Measurements from ENCODE around the gene KDM1A. TPM values are rescaled to one million over a fixed set of nuclear protein-coding genes. Genes with fewer than 3 reads are reported as not detected.
A peak's percentile ranks its signal among the peaks of the same experiment; 100 is the strongest.
"Not testable (repeated sequence)": the region's sequence is repeated elsewhere in the genome, so short reads cannot be mapped to it uniquely, and the experiment has no call there.

KDM1A gene
- total RNA-seq, 1 experiment from 2014 or later: 162 TPM

DNA sequence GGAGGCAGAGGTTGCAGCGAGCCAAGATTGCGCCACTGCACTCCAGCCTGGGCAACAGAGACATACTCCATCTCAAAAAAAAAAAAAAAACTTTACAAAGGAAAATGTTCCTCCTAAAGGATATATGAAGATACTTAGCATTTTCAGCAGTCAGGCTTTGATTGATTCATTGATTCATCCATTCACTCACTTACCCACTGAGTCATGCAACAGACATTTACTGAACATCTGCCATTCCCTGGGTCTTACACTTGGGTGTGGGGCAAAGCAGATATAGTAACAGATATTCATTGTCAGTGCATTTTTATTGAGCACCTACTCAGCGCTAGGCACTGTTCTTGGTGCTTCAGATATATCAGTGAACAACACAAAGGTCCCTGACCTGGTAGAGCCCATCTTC lies 41.0 kb upstream of the KDM1A start:
- Histone ChIP-seq H3K4me1 (ENCODE audit: control insufficient read depth in 1 of 2, insufficient read depth in 2 of 2, low read length in 2 of 2) (peaks cover 4 to 22% of the 10 kb centered on the region in 2 experiments; a peak in 2 of 4 replicates), H3K79me2 (ENCODE audit: insufficient read depth, low read length) (no peaks in the 10 kb centered on the region), H3K27me3 (ENCODE audit: insufficient read depth, low read length) (no peaks in the 10 kb centered on the region), H2AFZ (ENCODE audit: low read depth, low read length, poor library complexity, severe bottlenecking) (no peak overlapping the region), H3K27ac (ENCODE audit: low read depth, low read length) (no peak overlapping the region), H3K9me3 (ENCODE audit: control insufficient read depth in 1 of 2, insufficient read depth in 1 of 2, low read depth in 1 of 2, low read length in 2 of 2) (no peaks in the 10 kb centered on the region), H3K9me2 (ENCODE audit: insufficient read depth) (no peaks in the 10 kb centered on the region), H3K36me3 (ENCODE audit: control insufficient read depth in 1 of 2, insufficient read depth in 2 of 2, low read length in 2 of 2) (no peaks in the 10 kb centered on the region), H3K4me3 (replicated peaks in 1 of 2; ENCODE audit: low read depth in 1 of 2, low read length in 2 of 2) (no peak overlapping the region), H4K20me1 (ENCODE audit: insufficient read depth) (no peaks in the 10 kb centered on the region), H3K9ac (ENCODE audit: low read length) (no peak overlapping the region), H3K4me2 (ENCODE audit: low read length) (peak overlapping the region; percentile 11; the same call in 1 of the 2 replicates)
- DNase-seq (ENCODE audit: low read depth, low spot score) (no peak), ATAC-seq (no peak)
- CTCF ChIA-PET: interaction anchor here (0.6 to 1.4 kb wide), 3 partner anchors 124 to 562 kb away, joined by 3 to 11 read pairs (median 4); no protein-coding TSS in a partner anchor
- POLR2A ChIA-PET: no interaction called here
- RAD21 ChIA-PET (ENCODE audit: low non-redundant PET in 1 of 2, low total read pairs in 2 of 2, uncharacterized antibody in 2 of 2, unreplicated experiment in 2 of 2): no interaction called here
- intact Hi-C loops (cut with micrococcal nuclease): loop anchor here (5.0 to 10.0 kb wide), 2 partner anchors 294 to 427 kb away; no protein-coding TSS in a partner anchor
- TF ChIP-seq CTCF (IDR thresholded peaks at IDR 0.05 in 2 of 3, conservative IDR thresholded peaks at IDR 0.05 in 1 of 3; ENCODE audit: borderline replicate concordance in 1 of 3, insufficient read depth in 1 of 3, low read depth in 2 of 3, low read length in 2 of 3): no peak
- TF ChIP-seq REST (IDR thresholded peaks at IDR 0.05; ENCODE audit: low read depth): no peak
- 0 out of 2 replicates have a peak, but pooled peaks have one; percentile 20 for TF ChIP-seq FOSL1 (IDR thresholded peaks at IDR 0.05; ENCODE audit: low read depth)
- TF ChIP-seq CBX3 (IDR thresholded peaks at IDR 0.05; ENCODE audit: low read depth): no peak
- no peak for TF ChIP-seq ZBTB33 (IDR thresholded peaks at IDR 0.05; ENCODE audit: extremely low read depth, insufficient replicate concordance, low read length)
- TF ChIP-seq RAD21 (IDR thresholded peaks at IDR 0.05; ENCODE audit: low read depth): no peak
- no peak for TF ChIP-seq ZNF274 (IDR thresholded peaks at IDR 0.05; ENCODE audit: low read depth, low read length)
- TF ChIP-seq EZH2 (IDR thresholded peaks at IDR 0.05): no peak
- no TSS peak for BruUV-seq (replicated peaks)

DNA sequence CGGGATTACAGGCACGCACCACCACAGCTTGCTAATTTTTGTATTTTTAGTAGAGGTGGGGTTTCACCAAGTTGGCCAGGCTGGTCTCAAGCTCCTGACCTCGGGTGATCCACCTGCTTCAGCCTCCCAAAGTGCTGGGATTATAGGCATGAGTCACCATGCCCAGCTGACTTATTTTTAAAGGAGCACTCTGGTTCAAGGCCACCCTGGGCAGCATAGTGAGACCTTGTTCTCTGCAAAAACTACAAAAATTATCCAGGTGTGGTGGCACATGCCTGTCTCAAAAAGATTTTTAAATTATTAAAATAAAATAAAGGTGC lies 38.8 kb upstream of the KDM1A start:
- H2AFZ ChIP-seq (ENCODE audit: low read depth, low read length, poor library complexity, severe bottlenecking); ATAC-seq; H3K4me2 ChIP-seq (ENCODE audit: low read length); H3K9me3 ChIP-seq (ENCODE audit: control insufficient read depth in 1 of 2, insufficient read depth in 1 of 2, low read depth in 1 of 2, low read length in 2 of 2); CTCF ChIA-PET; H3K4me3 ChIP-seq (replicated peaks in 1 of 2; ENCODE audit: low read depth in 1 of 2, low read length in 2 of 2); H3K27me3 ChIP-seq (ENCODE audit: insufficient read depth, low read length); H3K79me2 ChIP-seq (ENCODE audit: insufficient read depth, low read length); H3K36me3 ChIP-seq (ENCODE audit: control insufficient read depth in 1 of 2, insufficient read depth in 2 of 2, low read length in 2 of 2); H3K27ac ChIP-seq (ENCODE audit: low read depth, low read length); DNase-seq (ENCODE audit: low read depth, low spot score); H3K9me2 ChIP-seq (ENCODE audit: insufficient read depth); POLR2A ChIA-PET; intact Hi-C loops (cut with micrococcal nuclease); H3K9ac ChIP-seq (ENCODE audit: low read length); BruUV-seq (replicated peaks); H4K20me1 ChIP-seq (ENCODE audit: insufficient read depth): not testable (repeated sequence)
- RAD21 ChIA-PET (ENCODE audit: low non-redundant PET in 1 of 2, low total read pairs in 2 of 2, uncharacterized antibody in 2 of 2, unreplicated experiment in 2 of 2): interaction anchor here in 1 of 2 experiments (0.9 kb wide), 1 partner anchor 204 kb away, joined by 3 read pairs; no protein-coding TSS in a partner anchor
- peaks cover 4 to 21% of the 10 kb centered on the region in 2 experiments; a peak in 2 of 4 replicates for H3K4me1 ChIP-seq (ENCODE audit: control insufficient read depth in 1 of 2, insufficient read depth in 2 of 2, low read length in 2 of 2)
